AG09319 (cell line): ENCODE data around the gene PAPPA.

ENCODE experiments used
- DNase-seq: peaks from one replicate; pipeline ENCODE4 v3.0.0-alpha.2; 2010; ENCODE audit warnings: low read depth; ENCODE audit errors: extremely low read depth
- TF ChIP-seq, protein P1 (sequence below): IDR thresholded peaks from 2 replicates; pipeline ENCODE4 v1.5.1; 2011; ENCODE audit warnings: low read depth, mild to moderate bottlenecking, inconsistent platforms, low read length, moderate library complexity

PAPPA gene

GRCh38 chr9:116323571-116323970, 170.0 kb downstream of the PAPPA start:
- DNase-seq = no peak
- TF ChIP-seq, protein P1, sequence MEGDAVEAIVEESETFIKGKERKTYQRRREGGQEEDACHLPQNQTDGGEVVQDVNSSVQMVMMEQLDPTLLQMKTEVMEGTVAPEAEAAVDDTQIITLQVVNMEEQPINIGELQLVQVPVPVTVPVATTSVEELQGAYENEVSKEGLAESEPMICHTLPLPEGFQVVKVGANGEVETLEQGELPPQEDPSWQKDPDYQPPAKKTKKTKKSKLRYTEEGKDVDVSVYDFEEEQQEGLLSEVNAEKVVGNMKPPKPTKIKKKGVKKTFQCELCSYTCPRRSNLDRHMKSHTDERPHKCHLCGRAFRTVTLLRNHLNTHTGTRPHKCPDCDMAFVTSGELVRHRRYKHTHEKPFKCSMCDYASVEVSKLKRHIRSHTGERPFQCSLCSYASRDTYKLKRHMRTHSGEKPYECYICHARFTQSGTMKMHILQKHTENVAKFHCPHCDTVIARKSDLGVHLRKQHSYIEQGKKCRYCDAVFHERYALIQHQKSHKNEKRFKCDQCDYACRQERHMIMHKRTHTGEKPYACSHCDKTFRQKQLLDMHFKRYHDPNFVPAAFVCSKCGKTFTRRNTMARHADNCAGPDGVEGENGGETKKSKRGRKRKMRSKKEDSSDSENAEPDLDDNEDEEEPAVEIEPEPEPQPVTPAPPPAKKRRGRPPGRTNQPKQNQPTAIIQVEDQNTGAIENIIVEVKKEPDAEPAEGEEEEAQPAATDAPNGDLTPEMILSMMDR = no peak

- TF ChIP-seq, protein P1 = no peak
- no peak for DNase-seq
Measured at GRCh38 chr9:116325924-116326323, 172.3 kb downstream of the PAPPA start.

DNA sequence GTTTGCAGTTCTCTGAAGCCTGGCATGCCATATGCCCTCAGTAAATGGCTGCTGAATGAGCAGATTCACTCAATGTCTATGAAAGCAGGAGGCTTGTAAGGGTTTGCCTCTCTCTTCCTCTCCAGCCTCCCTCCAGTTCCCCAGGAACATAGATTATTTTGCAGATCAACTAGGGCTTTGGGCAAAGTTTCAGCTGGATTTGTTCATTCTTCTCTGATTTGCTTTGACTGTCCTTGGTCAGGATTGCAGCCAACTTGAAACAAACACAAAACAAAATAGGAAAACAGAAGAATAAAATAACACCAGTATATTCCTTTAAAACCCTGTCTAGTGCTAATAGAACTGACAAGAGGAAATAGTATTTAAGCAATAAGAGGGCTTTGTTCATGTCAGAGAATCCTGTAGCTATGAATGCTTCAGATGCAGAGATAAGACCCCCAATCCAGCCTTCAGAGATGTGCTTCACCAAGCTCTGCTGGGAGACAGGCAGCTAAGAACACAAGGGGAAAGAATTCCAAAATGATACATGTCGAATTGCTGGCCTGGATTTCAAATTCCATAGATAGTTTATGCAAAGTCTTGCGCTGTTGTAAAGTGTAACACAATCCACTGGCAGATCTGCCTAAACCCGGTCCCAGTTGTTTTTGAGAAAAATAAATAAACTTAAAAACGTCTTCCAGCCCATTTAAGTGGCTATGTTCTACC, 174.3 kb downstream of the PAPPA start:
- DNase-seq = no peak
- TF ChIP-seq, protein P1 = no peak

GRCh38 chr9:116329470-116329869, 175.9 kb downstream of the PAPPA start:
- TF ChIP-seq, protein P1 = no peak
- no peak for DNase-seq

DNA sequence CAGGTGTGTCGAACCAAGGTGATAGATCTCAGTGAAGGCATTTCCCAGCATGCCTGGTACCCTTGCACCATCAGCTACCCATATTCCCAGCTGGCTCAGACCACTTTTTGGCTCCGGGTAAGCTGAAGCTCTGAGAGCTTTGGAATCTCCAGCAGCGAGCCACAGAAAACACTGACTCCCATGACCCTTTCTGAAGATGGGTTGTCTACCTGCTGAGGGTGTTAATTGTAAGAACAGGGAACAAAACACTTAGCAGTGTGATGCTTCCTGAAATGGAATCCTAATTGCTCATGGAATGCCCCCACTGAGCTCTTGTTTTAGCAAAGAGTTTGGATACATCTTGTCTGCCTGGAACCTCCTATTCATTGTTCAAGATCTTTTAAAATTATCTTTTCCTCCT, 177.7 kb downstream of the PAPPA start:
- no peak for DNase-seq

DNA sequence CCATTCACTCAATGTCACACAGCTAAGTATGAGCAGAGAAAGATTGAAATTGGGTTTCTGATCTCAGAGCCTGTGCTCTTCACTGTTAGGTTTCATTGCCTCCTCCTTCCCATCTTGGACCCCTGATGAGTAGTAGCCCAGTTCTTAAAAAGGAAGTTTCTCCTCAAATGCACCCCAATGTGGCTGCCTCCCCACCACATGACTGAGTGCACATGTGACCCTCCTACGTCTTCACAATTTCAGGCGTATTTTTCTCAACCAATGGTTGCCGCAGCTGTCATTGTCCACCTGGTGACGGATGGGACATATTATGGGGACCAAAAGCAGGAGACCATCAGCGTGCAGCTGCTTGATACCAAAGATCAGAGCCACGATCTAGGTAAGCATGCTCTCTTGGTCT, 178.5 kb downstream of the PAPPA start:
- no peak for DNase-seq
- TF ChIP-seq, protein P1 = no peak

More for the DNA sequence above, 177.7 kb downstream of the PAPPA start:
- TF ChIP-seq, protein P1 = no peak

DNA sequence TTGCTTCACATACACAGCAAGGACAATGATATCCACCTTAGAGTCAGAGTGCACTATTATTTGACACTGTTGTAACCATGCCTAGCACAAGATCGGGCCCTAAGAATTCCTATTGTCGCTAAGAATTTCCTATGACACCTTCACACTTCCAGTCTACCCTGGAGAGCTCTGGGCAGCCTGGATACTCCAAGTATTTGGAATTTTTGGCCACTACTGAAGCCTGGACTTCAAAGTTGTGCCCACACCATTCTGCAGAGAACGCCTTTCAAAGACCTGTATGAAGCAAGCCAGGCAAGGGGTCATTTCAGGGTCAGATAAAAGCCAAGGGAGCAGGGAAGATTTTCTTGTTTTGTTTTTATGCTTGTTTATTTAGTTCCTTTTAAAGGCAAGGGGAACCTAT, 179.7 kb downstream of the PAPPA start:
- TF ChIP-seq, protein P1 = no peak
- no peak for DNase-seq
